GM19035 (cell line): ENCODE results near the gene ARHGAP45.

Experiments used
- ATAC-seq: cut with Tn5 transposase; IDR thresholded peaks from one replicate; pipeline ENCODE4 v1.9.1; 2021; ENCODE audit not compliant: unreplicated experiment

The ARHGAP45 gene

GRCh38 chr19:1130771-1131717 is 64.1 kb downstream of the ARHGAP45 start:
- peak; percentile 1 for ATAC-seq

GRCh38 chr19:1131718-1132551 is 65.0 kb downstream of the ARHGAP45 start:
- ATAC-seq: peak; percentile 56

GRCh38 chr19:1132552-1133383 is 65.8 kb downstream of the ARHGAP45 start:
- ATAC-seq: peak; percentile 13

- peak; percentile 59 for ATAC-seq
These were observed 66.5 kb downstream of the ARHGAP45 start for GRCh38 chr19:1133471-1133929.

DNA sequence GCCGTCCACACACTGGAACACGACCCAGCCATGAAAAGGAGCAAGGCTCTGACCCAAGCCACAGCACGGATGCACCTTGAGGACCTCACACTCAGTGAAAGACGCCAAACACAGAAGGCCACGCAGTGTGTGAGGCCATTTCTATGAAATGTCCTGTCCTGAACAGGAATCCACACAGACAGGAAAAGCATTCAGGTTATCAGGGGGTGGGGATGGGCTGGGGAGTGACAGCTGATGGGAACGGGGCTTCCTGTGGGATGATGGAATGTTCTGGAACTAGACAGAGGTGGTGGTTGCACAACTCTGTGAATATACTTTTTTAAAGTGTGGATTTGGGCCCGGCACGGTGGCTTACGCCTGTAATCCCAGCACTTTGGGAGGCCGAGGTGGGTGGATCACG is 67.5 kb downstream of the ARHGAP45 start:
- ATAC-seq: no peak

DNA sequence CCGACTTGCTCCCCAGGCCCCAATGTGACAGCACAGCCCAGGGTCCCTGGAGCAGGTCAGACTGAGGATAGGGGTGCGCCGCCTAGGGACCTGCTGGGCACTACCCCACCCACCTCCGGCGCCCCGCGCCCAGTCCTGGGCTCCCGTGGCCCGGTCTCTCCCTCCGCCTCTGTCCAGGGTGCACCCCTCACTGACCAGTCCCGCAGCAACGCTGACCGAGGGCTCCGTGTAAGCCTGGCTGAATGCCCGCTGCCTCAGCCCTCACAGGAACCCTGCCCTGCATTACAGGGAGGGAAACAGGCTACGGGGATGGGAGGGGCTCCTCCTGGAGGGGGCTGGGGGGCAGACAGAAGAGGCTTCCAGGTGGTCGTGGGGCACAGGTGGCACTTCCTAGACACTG is 68.5 kb downstream of the ARHGAP45 start:
- no peak for ATAC-seq

- no peak for ATAC-seq
These were observed 69.2 kb downstream of the ARHGAP45 start for GRCh38 chr19:1136201-1136600.
